PC-9 (cell line): Measurements from ENCODE around the gene STK38L. TPM values are rescaled to one million over a fixed set of nuclear protein-coding genes. Genes with fewer than 3 reads are reported as not detected.

ENCODE experiments used
- BruUV-seq: library from RNA; stranded (reverse); fragments of 400-500 nt; replicated peaks from 2 replicates; lab custom pipeline; 2021; lab: Mats Ljungman, UMichigan
- CTCF ChIA-PET: fragments of 300-600 bp; sonication (Branson Sonifier 250); formaldehyde crosslinking; loops from one replicate; lab custom pipeline; 2022; ENCODE audit warnings: antibody characterized with exemption; lab: Charles Lee
- POLR2A ChIA-PET: fragments of 300-600 bp; sonication (Branson Sonifier 250); formaldehyde crosslinking; loops from one replicate; lab custom pipeline; 2022; ENCODE audit warnings: antibody characterized with exemption; ENCODE audit not compliant: unreplicated experiment; lab: Charles Lee
- DNase-seq, 2 experiments: peaks; one replicate each; pipeline versions ENCODE4 v3.0.0 to v3.0.0-alpha.2; 2015 to 2022; ENCODE audit warnings: mixed read lengths in 1 of 2
- H2AFZ ChIP-seq: fragments of 200-600 bp; sonication (generic); 2 replicates; pipeline ENCODE4 v1.8.1; 2017; ENCODE audit warnings: antibody characterized with exemption
- H3F3A ChIP-seq: fragments of 200-600 bp; sonication (generic); 2 replicates; pipeline ENCODE4 v1.8.1; 2017; ENCODE audit warnings: antibody characterized with exemption, mild to moderate bottlenecking, low read depth; ENCODE audit not compliant: insufficient read depth
- H3K27ac ChIP-seq: fragments of 200-600 bp; sonication (generic); 2 replicates; pipeline ENCODE4 v1.6.1; 2016; ENCODE audit warnings: mixed run types
- H3K27me3 ChIP-seq: fragments of 200-600 bp; sonication (generic); 2 replicates; pipeline ENCODE4 v1.6.1; 2016; ENCODE audit warnings: low read depth, mixed run types; ENCODE audit not compliant: insufficient read depth
- H3K36me3 ChIP-seq: fragments of 200-600 bp; sonication (generic); 2 replicates; pipeline ENCODE4 v1.6.1; 2016; ENCODE audit warnings: low read depth, mixed run types
- H3K4me1 ChIP-seq: fragments of 200-600 bp; sonication (generic); replicated peaks from 2 replicates; pipeline ENCODE4 v1.6.1; 2016; ENCODE audit warnings: mixed run types; ENCODE audit not compliant: insufficient read depth
- H3K4me2 ChIP-seq: fragments of 200-600 bp; sonication (generic); 2 replicates; pipeline ENCODE4 v1.6.1; 2017; ENCODE audit warnings: mixed run types
- H3K4me3 ChIP-seq: fragments of 200-600 bp; sonication (generic); 2 replicates; pipeline ENCODE4 v1.6.1; 2016; ENCODE audit warnings: mixed run types
- H3K79me2 ChIP-seq: fragments of 200-600 bp; sonication (generic); 2 replicates; pipeline ENCODE4 v1.6.1; 2017; ENCODE audit warnings: low read depth, mixed run types
- H3K9me2 ChIP-seq: fragments of 200-600 bp; sonication (generic); 2 replicates; pipeline ENCODE4 v1.8.1; 2017; ENCODE audit warnings: mild to moderate bottlenecking; ENCODE audit not compliant: insufficient read depth
- H3K9me3 ChIP-seq: fragments of 200-600 bp; sonication (generic); 2 replicates; pipeline ENCODE4 v1.8.1; 2016; ENCODE audit warnings: low read depth; ENCODE audit not compliant: insufficient read depth
- H4K20me1 ChIP-seq: fragments of 200-600 bp; sonication (generic); 2 replicates; pipeline ENCODE4 v1.8.1; 2017; ENCODE audit not compliant: insufficient read depth
- EZH2 ChIP-seq: fragments of 200-600 bp; sonication (generic); IDR thresholded peaks from 2 replicates; pipeline ENCODE4 v1.8.0; 2017; ENCODE audit warnings: antibody characterized with exemption, low read depth
- intact Hi-C: fragments of 100-400 bp; cut with micrococcal nuclease; formaldehyde crosslinking; loops from one replicate; pipeline ENCODE4 v1.10.0; 2022; ENCODE audit not compliant: unreplicated experiment
- total RNA-seq: library from RNA; stranded (reverse); gene quantifications from 2 replicates; pipeline ENCODE4 v1.2.3, GENCODE V29; 2021
- TF ChIP-seq, protein P1 (sequence below): fragments of 200-600 bp; sonication (generic); conservative IDR thresholded peaks from 2 replicates; pipeline ENCODE4 v1.6.1; 2017; ENCODE audit warnings: mixed run types, antibody characterized with exemption, mild to moderate bottlenecking, moderate library complexity

Gene STK38L
- total RNA-seq, 1 experiment from 2014 or later = 34.7 TPM

DNA sequence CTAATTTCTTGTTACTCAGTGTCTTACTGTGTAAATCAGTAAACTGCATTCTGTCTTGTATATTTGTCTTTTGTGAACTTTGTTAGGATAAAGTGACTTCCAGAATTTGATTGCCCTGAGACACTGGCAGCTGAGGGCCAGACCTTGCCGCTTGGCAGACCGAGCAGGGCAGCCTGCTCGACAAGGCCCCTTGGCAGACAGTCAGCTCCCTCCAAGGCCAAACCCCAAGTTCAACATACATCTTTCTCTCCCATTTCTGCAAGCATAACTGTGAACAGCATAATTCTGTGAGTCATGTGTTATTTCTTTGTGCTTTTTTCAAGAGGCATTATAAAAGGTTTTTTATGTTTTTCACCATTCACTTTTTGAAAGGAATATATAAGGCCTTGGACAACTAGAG lies 49.4 kb downstream of the STK38L start:
- Histone ChIP-seq H3K27ac (no peak overlapping the region), H4K20me1 (no peaks in the 10 kb centered on the region), H3K36me3 (no peaks in the 10 kb centered on the region), H3F3A (no peaks in the 10 kb centered on the region), H3K9me3 (no peaks in the 10 kb centered on the region), H3K27me3 (no peaks in the 10 kb centered on the region), H3K79me2 (peaks cover 6% of the 10 kb centered on the region; the same call in 1 of the 2 replicates), H3K4me3 (no peak overlapping the region), H3K9me2 (no peaks in the 10 kb centered on the region), H3K4me1 (no peaks in the 10 kb centered on the region), H2AFZ (no peak overlapping the region), H3K4me2 (no peak overlapping the region)
- intact Hi-C loops = no loop called here
- no peak for DNase-seq
- ChIA-PET CTCF (no interaction called here), POLR2A (no interaction called here)
- BruUV-seq = no TSS peak
- TF ChIP-seq EZH2 = no peak
- TF ChIP-seq, protein P1, sequence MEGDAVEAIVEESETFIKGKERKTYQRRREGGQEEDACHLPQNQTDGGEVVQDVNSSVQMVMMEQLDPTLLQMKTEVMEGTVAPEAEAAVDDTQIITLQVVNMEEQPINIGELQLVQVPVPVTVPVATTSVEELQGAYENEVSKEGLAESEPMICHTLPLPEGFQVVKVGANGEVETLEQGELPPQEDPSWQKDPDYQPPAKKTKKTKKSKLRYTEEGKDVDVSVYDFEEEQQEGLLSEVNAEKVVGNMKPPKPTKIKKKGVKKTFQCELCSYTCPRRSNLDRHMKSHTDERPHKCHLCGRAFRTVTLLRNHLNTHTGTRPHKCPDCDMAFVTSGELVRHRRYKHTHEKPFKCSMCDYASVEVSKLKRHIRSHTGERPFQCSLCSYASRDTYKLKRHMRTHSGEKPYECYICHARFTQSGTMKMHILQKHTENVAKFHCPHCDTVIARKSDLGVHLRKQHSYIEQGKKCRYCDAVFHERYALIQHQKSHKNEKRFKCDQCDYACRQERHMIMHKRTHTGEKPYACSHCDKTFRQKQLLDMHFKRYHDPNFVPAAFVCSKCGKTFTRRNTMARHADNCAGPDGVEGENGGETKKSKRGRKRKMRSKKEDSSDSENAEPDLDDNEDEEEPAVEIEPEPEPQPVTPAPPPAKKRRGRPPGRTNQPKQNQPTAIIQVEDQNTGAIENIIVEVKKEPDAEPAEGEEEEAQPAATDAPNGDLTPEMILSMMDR = no peak

DNA sequence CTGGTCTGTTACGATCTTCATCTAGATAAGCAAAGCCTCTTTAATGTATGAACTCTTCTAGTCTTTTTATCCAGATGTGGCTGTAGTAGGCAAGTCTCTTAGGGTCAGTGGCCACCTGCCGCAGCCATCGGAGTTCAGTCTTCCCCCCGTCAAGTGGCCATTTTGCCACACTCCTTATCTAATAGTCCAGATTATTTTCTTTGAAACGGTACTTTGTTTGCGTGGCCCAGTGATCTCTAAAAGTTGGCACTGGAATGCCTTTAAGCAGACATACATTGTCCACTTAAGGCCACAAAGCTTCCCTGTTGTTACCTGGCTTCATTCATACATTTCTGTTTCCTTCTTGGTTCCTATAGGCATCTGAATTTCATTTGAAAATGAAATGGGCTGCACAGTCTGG lies 52.6 kb downstream of the STK38L start:
- H3K9me3 ChIP-seq = no peaks in the 10 kb centered on the region
- H3F3A ChIP-seq = no peaks in the 10 kb centered on the region; the same call in 1 of the 2 replicates
- H3K27me3 ChIP-seq = no peaks in the 10 kb centered on the region
- POLR2A ChIA-PET = no interaction called here
- H4K20me1 ChIP-seq = no peaks in the 10 kb centered on the region
- H3K4me1 ChIP-seq = no peaks in the 10 kb centered on the region
- no peaks in the 10 kb centered on the region for H3K36me3 ChIP-seq
- H3K79me2 ChIP-seq = no peaks in the 10 kb centered on the region
- H3K4me3 ChIP-seq = no peak overlapping the region
- BruUV-seq = no TSS peak
- H3K9me2 ChIP-seq = no peaks in the 10 kb centered on the region
- no peak overlapping the region for H3K4me2 ChIP-seq
- H2AFZ ChIP-seq = no peak overlapping the region
- intact Hi-C loops = no loop called here
- TF ChIP-seq, protein P1 = no peak
- TF ChIP-seq EZH2 = no peak
- DNase-seq = no peak
- no peak overlapping the region for H3K27ac ChIP-seq
- CTCF ChIA-PET = interaction anchor here (0.5 kb wide), 1 partner anchor 12 kb away, joined by 3 read pairs; no protein-coding TSS in a partner anchor

DNA sequence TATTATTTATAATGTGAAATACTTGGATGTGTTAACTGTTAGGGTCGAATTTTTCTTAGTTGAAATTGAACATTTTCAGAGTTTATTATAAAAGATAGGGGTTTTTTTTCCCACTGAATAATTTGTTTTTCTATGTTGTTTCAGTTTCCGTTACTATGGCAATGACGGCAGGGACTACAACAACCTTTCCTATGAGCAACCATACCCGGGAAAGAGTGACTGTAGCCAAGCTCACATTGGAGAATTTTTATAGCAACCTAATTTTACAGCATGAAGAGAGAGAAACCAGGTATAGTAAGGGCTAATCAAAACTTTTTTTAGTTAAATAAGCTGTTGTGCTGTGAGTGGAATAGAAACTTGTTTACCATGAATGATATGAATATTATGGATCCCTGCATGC lies 53.5 kb downstream of the STK38L start:
- Histone ChIP-seq H3K9me3 (no peaks in the 10 kb centered on the region), H3K4me1 (no peaks in the 10 kb centered on the region), H4K20me1 (no peaks in the 10 kb centered on the region), H3K27ac (no peak overlapping the region), H2AFZ (no peak overlapping the region), H3K9me2 (no peaks in the 10 kb centered on the region), H3K4me2 (no peak overlapping the region), H3K27me3 (no peaks in the 10 kb centered on the region), H3K4me3 (no peak overlapping the region), H3F3A (no peaks in the 10 kb centered on the region; the same call in 1 of the 2 replicates), H3K36me3 (no peaks in the 10 kb centered on the region), H3K79me2 (no peaks in the 10 kb centered on the region)
- no peak for TF ChIP-seq EZH2
- TF ChIP-seq, protein P1 = no peak
- intact Hi-C loops = no loop called here
- ChIA-PET CTCF (no interaction called here), POLR2A (no interaction called here)
- BruUV-seq = no TSS peak
- DNase-seq = no peak
